VCaP (cell line): ENCODE measurements around the gene PHLDA2.
A peak's percentile ranks its signal among the peaks of the same experiment; 100 is the strongest.

Experiments
- H3K27ac ChIP-seq: fragments of 450-650 bp; 2 replicates; pipeline ENCODE4 v1.5.1; 2017
- TF ChIP-seq, protein P1 (sequence below): fragments of 450-650 bp; conservative IDR thresholded peaks from 2 replicates; pipeline ENCODE4 v1.5.1; 2017; ENCODE audit warnings: mild to moderate bottlenecking, moderate library complexity

The PHLDA2 gene

GRCh38 chr11:2914455-2915195, 14.6 kb downstream of the PHLDA2 start:
- H3K27ac ChIP-seq, result peak overlapping the region; percentile 91; the same call in 1 of the 2 replicates
- TF ChIP-seq, protein P1, sequence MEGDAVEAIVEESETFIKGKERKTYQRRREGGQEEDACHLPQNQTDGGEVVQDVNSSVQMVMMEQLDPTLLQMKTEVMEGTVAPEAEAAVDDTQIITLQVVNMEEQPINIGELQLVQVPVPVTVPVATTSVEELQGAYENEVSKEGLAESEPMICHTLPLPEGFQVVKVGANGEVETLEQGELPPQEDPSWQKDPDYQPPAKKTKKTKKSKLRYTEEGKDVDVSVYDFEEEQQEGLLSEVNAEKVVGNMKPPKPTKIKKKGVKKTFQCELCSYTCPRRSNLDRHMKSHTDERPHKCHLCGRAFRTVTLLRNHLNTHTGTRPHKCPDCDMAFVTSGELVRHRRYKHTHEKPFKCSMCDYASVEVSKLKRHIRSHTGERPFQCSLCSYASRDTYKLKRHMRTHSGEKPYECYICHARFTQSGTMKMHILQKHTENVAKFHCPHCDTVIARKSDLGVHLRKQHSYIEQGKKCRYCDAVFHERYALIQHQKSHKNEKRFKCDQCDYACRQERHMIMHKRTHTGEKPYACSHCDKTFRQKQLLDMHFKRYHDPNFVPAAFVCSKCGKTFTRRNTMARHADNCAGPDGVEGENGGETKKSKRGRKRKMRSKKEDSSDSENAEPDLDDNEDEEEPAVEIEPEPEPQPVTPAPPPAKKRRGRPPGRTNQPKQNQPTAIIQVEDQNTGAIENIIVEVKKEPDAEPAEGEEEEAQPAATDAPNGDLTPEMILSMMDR, result no peak

DNA sequence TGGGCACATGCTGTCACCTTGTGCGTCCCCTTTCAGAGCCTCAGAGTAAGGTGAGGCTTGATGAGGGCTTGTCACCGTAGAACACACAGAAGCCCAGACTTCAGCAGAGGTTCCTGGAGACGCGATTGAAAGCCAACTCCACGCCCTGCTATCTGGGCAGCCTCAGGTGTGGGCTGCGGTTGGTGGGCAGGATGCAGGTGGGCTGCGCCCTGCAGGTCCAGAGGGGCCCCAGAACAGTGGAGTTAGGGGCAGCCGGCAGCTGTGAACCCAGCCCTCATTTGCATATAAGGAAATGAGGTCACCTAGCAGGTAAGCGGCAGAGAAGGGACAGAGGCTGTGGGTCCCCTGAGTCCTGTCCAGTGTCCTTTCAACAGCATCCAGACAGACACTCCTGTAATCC, 15.4 kb downstream of the PHLDA2 start:
- peak overlapping the region; percentile 91; the same call in 1 of the 2 replicates for H3K27ac ChIP-seq
- TF ChIP-seq, protein P1, result no peak

DNA sequence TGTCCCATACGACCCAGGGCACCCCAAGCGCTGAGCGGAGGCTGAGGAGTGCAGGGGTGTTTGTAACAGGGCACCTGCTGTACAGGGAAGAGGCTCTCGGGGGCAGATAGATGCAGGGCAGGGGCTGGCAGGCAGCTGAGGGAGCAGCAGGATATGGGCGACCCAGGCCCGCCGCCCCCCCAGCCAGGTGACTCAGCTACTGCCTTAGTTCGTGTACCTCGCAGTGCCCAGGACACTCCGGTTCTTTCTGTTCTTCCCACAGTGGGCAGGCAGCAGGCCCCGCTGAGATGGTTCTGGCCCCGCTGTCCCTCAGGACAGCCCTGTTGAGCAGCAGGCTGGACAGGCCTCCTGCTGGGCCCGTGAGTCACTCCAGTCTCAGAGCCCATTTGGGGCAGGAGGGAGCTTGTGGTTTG, 16.2 kb downstream of the PHLDA2 start:
- TF ChIP-seq, protein P1, result no peak

GRCh38 chr11:2912498-2912897, 16.7 kb downstream of the PHLDA2 start:
- peak overlapping the region; percentile 91 for H3K27ac ChIP-seq
- TF ChIP-seq, protein P1, result no peak

More for the DNA sequence above, 16.2 kb downstream of the PHLDA2 start:
- H3K27ac ChIP-seq, result peak overlapping the region; percentile 91

DNA sequence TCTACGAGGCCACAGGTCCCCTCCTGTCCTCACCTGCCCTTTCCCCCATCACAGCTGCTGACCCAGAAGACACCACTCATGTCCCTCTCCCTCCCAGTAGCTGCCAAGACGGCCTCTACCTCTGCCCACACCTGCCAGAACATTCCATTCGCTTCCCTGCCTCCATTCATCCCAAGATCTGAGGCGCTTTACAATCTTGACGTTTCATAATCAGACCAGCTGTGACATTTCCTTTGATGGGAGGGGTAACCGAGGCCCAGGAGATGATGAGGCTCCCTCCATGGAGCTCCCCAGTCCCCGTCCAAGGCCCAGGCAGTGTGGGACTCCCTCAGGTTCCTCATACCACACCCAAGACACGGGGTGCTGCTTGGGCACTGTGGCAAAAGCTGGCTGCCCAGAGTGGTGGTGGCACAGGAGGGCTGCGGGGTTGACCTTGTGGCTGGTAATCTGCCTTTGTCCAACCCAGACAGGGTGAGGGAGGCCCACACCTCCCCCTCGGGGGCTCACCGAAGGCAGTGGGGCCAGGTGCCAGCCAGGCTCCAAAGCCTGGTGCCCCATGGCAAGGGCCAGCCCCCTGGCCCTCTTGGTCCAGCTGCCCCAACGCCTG, 17.3 kb downstream of the PHLDA2 start:
- peak overlapping the region; percentile 91 for H3K27ac ChIP-seq
- TF ChIP-seq, protein P1, result no peak

GRCh38 chr11:2911088-2911784, 18.0 kb downstream of the PHLDA2 start:
- TF ChIP-seq, protein P1, result no peak
- H3K27ac ChIP-seq, result peak overlapping the region; percentile 91

DNA sequence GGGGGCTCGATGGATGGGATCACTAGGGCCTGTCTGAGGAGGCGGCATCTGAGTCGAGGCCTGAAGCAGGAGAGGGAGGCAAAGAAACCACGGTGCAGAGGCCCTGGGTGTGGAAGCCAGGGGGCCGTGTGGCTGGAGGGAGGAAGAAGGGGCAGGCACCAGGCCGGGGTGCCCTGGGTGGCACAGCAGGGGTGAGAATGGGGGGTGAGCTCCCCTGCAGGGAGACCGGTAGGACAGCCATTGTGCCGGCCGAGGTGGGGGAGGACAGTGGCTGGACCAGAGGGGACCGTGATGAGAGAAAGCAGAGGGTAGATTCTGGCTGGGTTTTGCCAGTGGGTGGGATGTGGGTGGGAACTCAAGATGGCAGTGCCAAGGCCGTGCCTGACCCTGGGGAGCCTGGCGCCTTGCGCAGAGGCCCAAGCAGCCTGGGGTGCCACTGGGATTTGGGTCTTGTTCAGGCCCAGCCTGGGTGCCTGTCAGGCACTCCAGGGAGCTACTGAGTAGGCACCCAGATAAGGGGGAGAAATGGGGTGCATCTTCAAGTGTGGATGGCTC, 18.7 kb downstream of the PHLDA2 start:
- no peak overlapping the region for H3K27ac ChIP-seq
- TF ChIP-seq, protein P1, result no peak
